BJ (cell line): ENCODE measurements around the gene SALL4. TPM values are rescaled to one million over a fixed set of nuclear protein-coding genes. Genes with fewer than 3 reads are reported as not detected.

ENCODE experiments used
- CTCF ChIA-PET: fragments of 350-600 bp; formaldehyde crosslinking; extraction: SDS; loops from one replicate; lab custom pipeline; 2021; ENCODE audit warnings: antibody characterized with exemption, inconsistent platforms; lab: Yijun Ruan, JAX
- POLR2A ChIA-PET: fragments of 300-600 bp; sonication (Branson Sonifier 250); formaldehyde crosslinking; extraction: SDS; loops from one replicate; lab custom pipeline; 2021; ENCODE audit warnings: antibody characterized with exemption; lab: Charles Lee
- DNase-seq: peaks from one replicate; pipeline ENCODE4 v3.0.0-alpha.2; 2011; ENCODE audit warnings: low read depth
- H3K27me3 ChIP-seq: 2 replicates; pipeline ENCODE4 v1.6.0; 2011; ENCODE audit warnings: low read length; ENCODE audit not compliant: control insufficient read depth, insufficient read depth
- H3K36me3 ChIP-seq: 2 replicates; pipeline ENCODE4 v1.5.1; 2011; ENCODE audit warnings: low read length; ENCODE audit not compliant: control insufficient read depth, insufficient read depth
- H3K4me3 ChIP-seq: 2 replicates; pipeline ENCODE4 v1.5.1; 2011; ENCODE audit warnings: low read depth, mild to moderate bottlenecking, control low read depth, low read length
- polyA minus RNA-seq: library from RNA; depleted of rRNA, polyadenylated mRNA; stranded (reverse); fragments of >200 nt; gene quantifications from 2 replicates; pipeline ENCODE4 v1.2.3, GENCODE V29; 2011; rRNA and poly(A)+ RNA removed
- polyA plus RNA-seq: library from polyadenylated mRNA; depleted of rRNA; stranded (reverse); fragments of >200 nt; gene quantifications from 2 replicates; pipeline ENCODE4 v1.2.3, GENCODE V29; 2011; rRNA removed
- TF ChIP-seq, protein P1 (sequence below): IDR thresholded peaks from 2 replicates; pipeline ENCODE4 v1.5.1; 2011; ENCODE audit warnings: low read depth, mild to moderate bottlenecking, control low read depth, inconsistent platforms, low read length, moderate library complexity; ENCODE audit not compliant: insufficient read depth

SALL4 gene
- 0.51 and 0.54 TPM in 2 replicates for polyA plus RNA-seq
- 0.51 and 0.66 TPM in 2 replicates for polyA minus RNA-seq

DNA sequence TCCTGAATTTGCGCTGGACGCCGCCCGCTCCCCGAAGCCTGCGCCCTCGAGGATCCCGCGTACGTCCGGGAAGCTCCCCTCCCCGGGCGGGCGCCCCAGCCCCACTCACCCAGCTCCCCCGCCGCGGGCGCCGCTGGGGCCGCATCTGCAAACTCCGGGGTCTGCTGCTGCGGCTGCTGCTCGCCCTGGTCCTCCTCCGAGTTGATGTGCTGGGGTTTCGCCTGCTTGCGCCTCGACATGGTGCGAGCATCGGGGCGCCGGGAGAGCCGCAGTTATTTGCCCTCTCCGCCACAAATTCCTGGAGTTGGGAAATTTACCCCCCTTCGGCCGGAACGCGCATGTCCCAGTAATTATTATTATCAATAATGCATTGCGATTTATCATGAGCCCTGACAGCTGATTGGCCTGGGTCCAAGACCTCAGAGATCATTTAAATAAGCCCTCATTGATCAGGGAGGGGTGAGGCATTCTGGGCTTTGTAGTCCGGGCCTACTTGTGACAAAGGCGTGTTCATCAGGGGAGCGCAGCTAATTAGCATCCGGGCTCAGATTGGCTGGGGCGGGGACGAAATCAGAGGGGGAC lies at the start of gene SALL4:
TSS of gene SALL4 (minus strand) at position 352 of the 582 bp plus-strand sequence. CDS start at position 239, 113 bp downstream.
- H3K4me3 ChIP-seq: peak within 1 kb of the TSS; percentile 40
- H3K27me3 ChIP-seq: peaks cover 6% of the 10 kb centered on the region; the same call in 1 of the 2 replicates
- POLR2A ChIA-PET: no interaction called here
- TF ChIP-seq, protein P1, sequence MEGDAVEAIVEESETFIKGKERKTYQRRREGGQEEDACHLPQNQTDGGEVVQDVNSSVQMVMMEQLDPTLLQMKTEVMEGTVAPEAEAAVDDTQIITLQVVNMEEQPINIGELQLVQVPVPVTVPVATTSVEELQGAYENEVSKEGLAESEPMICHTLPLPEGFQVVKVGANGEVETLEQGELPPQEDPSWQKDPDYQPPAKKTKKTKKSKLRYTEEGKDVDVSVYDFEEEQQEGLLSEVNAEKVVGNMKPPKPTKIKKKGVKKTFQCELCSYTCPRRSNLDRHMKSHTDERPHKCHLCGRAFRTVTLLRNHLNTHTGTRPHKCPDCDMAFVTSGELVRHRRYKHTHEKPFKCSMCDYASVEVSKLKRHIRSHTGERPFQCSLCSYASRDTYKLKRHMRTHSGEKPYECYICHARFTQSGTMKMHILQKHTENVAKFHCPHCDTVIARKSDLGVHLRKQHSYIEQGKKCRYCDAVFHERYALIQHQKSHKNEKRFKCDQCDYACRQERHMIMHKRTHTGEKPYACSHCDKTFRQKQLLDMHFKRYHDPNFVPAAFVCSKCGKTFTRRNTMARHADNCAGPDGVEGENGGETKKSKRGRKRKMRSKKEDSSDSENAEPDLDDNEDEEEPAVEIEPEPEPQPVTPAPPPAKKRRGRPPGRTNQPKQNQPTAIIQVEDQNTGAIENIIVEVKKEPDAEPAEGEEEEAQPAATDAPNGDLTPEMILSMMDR: no peak
- DNase-seq: no peak
- no peaks in the 10 kb centered on the region for H3K36me3 ChIP-seq
- CTCF ChIA-PET: interaction anchor here (1.0 to 1.9 kb wide), 2 partner anchors 102 to 281 kb away, joined by 3 to 7 read pairs; no protein-coding TSS in a partner anchor

DNA sequence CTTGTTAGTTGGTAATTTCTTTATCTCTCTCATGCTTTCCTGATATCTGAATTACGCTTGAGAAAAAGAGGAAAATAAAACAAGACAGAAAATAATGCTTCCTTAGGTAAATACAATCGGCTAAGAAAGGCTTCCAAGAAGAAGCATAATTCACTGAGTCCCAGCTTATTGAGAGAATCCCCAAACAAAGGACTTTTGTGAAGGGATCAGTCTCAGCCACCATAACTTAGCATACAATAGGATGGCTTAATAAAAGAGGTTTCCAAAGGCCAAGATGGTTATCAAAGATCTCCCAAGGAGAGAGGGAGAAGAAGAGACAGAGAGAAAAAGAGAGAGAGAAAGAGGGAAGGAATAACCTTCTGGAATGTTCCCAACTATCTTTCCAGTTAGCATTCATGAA lies 46.0 kb upstream of the SALL4 start:
- Histone ChIP-seq H3K27me3 (peaks cover 5% of the 10 kb centered on the region), H3K4me3 (no peak overlapping the region), H3K36me3 (no peaks in the 10 kb centered on the region)
- no peak for DNase-seq
- ChIA-PET CTCF (no interaction called here), POLR2A (no interaction called here)
- TF ChIP-seq, protein P1: no peak

DNA sequence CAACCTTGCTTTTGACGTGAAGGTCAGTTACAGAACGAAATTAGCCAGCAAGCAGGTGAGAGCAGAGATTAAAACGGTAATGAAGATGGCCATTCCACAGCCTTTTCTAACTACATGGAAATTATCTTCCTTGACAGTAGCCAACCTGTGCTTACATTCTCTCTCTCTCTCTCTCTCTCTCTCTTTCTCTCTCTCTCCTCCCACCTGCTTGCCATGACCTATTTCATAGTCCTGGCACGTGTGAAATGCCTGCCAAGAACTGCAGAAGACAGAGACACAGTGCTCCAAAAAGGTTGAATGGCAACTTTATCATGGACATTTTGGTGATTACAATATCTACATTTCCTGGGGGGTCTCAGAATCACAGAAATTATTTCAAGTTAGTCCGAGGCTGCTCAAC lies 38.5 kb upstream of the SALL4 start:
- no peaks in the 10 kb centered on the region for H3K36me3 ChIP-seq
- H3K4me3 ChIP-seq: no peak overlapping the region
- DNase-seq: no peak
- POLR2A ChIA-PET: no interaction called here
- CTCF ChIA-PET: no interaction called here
- TF ChIP-seq, protein P1: no peak
- peaks cover 3% of the 10 kb centered on the region; the same call in 1 of the 2 replicates for H3K27me3 ChIP-seq

DNA sequence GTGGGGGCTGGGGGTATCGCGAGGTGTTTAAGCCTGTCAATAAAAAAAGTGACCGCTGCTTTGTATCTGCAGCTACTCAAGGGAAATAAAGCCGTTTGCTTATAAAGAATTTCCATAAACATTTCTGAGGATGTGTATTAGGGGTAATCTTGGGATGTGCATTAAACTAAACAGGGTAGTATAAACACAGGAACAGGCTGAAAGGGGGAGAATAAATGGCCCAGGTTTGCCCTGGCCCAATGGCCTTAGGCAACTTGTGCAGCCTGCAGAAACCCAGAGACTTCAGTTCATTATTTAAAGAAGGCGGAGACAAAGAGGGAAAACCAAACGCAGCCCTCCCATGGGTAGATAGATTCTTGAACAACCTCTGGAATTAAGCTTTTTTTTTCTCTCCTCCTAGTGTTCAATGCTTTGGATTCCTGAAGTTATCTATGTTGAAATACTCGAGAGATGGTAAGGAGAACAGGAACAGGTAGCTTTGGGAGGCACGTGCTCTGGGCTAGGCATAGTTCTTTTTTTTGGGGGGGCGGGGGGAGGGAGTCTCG lies 35.6 kb upstream of the SALL4 start:
- Histone ChIP-seq H3K36me3 (no peaks in the 10 kb centered on the region), H3K27me3 (peaks cover 3% of the 10 kb centered on the region), H3K4me3 (no peak overlapping the region)
- CTCF ChIA-PET: no interaction called here
- POLR2A ChIA-PET: no interaction called here
- DNase-seq: no peak
- TF ChIP-seq, protein P1: no peak

DNA sequence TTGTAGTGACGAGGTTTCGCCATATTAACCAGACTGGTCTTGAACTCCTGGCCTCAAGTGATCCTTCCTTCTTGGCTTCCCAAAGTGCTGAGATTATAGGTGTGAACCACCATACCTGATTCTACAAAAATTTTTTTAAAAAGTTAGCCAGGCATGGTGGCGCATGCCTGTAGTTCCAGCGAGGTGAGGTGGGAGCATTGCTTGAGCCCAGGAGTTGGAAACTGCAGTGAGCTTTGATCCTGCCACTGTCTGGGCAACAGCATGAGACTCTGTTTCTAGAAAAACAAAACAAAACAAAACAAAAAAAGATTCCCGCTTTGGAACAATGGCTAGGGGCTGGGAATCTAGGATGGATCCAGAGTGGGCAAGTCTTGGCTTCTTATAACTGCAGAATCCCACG lies 35.1 kb upstream of the SALL4 start:
- TF ChIP-seq, protein P1: no peak
- Histone ChIP-seq H3K4me3 (no peak overlapping the region), H3K27me3 (peaks cover 3% of the 10 kb centered on the region), H3K36me3 (no peaks in the 10 kb centered on the region)
- no peak for DNase-seq
- ChIA-PET POLR2A (no interaction called here), CTCF (no interaction called here)
